ENCODE measurements around the gene DCAF11.

The DCAF11 gene

DNA sequence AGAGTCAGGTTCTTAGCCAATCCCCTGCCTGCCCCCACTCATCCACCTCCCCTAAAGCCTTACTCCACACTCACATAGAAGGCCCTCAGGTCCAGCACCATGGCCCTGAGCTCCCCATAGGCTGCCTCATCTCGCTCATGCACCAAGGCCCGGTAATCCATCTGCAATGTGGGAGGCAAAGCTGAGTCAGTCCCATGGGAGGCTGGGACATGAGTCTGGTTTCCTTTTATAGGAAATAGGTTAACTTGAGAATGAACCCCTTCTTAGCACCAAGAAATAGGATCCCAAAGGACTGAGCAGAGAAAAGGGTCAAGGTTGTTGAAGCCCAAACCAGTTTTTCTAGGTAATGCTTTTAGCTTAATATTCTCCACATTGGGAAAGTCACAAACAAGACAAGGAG is 28.9 kb downstream of the DCAF11 start:
- DNase-seq = no peak

DNA sequence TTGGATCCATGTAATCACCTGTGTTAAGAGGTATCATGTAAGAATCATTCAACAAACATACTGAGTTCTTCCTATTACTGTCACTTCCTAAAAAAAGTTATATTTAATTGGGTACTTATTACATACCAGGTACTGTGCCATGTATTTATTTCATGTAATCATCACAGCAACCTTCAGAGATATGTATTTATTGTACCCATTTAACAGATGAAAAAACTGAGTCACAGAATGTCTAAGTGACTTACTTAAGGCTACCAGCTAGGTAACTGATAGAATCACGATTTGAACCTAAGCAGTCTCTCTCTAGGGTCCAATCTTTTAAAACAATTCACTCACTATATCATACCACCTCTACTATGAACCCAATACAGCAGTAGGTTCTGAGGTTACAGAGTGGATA is 29.9 kb downstream of the DCAF11 start:
- DNase-seq = no peak

DNA sequence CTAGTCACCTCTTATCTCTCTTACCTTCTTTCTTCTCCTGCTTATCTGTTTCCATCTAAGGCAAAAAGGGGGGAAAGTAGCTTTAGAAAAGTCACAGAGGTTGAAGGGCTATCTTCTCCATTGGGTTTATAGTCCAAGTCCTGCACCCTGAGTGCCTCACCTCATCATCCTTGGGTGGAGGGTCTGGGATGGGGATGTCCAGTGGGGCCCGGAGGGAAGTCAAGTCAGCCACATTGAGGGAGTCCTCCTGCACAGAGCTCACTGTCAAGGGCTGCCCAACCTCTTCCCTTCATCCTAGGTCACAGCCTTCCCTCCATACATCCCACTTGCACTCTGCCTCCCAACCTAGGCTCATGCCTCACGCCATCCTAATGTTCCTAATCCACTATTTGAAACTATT is 30.6 kb downstream of the DCAF11 start:
- DNase-seq = no peak

DNA sequence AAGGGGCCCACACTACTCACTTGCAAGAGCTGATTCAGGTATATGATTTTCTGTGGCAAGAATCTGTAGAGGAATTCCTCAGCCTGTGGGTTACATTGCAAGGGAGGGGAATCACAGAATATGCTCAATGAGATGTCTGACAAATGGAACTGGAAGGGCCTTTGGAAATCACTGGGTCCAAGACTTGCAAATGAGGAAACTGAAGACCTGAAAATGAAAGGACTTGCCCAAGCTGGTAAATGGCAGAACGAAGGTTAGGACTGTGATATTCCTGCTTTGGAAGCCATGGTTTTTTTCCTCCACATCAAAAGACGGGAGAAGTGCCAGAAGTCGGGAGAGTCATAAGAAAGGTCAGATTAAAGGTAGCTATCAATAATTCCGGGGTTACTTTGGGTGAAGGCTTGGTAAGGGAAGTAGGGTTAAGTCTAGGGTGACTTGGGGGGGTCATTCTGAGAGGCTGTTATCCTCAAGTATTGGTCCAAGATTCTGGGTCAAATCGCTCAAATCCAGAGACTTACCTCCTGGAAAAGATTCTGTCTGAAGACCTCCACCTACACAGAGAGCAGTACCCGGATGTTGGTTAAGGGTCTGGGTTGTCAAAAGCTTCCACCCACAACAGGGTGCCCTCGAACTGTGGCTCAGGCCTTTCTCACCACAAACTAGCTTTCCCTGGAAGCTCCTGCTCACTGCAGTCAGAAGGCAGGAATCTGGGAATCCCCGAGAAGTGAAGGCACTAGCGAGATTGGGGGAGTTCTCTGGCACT is 31.3 kb downstream of the DCAF11 start:
- no peak for DNase-seq

DNA sequence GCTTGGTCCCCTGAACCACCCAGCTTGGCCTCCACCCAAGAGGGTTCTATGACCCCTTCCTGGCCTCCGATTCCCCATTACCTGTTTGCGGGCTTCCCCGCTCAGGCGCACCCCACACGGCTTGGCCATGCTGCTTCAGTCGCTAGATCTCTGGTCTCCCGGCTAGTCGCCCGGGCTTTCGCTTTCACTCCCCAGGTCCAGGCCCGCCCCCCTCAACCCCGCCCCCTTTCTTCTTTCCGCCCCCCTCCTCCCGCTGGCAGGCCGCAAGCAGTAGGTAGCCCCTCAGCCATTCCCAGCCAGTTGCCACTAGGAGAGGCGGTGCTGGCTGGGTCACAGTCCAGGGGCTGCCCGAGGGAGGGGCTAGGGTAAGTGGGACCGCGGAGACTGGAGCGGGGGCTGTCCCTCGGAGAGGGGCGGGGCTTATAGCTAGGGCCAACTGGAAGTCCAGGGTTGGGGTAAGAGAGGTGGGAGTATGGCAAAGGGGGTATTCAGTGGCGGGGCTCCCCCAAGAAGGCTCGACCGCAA is 31.9 kb downstream of the DCAF11 start, which contains the start of gene PSME2:
Gene PSME2, minus strand, starts transcription at position 158 of the 525 bp plus-strand sequence. Its CDS starts 29 bp downstream, at position 129.
- DNase-seq = peak; percentile 94

DNA sequence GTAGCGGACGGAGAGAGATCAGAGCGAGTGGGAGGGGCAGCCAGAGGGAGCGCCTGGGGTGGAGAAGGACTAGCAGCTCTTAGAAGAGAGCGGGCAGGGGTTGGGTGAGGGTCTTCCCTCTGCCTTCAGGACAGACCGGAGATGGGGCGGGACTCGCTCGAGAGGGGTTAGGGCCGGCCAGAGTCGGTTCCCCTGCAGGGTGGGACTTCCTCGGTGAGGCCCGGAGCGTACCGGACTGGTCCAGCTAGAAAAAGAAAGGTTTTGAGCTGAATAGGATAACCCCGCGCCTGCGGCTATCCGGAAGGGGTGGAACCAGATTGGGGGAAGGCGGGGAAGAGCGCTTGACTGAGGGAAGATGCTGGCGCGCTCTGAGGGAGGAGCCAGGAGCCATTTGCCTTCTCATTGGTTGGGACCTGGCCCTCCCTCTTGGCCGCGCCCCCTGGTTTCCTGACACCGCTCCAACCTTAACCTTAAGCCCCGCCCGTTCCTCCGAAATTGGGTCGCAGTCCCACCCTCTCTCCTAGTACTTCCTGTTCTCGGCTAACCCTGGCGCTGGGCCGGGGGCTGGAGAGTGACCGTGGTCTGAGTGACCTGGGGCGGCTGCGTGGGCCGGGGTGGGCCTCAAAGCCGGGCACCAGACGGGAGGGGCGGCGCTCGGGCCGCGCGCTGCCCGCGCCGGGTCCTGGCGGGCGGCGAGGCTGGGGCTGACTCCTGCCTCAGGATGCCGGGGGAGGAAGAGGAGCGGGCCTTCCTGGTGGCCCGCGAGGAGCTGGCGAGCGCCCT is 32.6 kb downstream of the DCAF11 start, which contains the start of gene RNF31:
Gene RNF31, plus strand, starts transcription at position 521 of the 783 bp plus-strand sequence. Its CDS starts 201 bp downstream, at position 722.
- DNase-seq = peak; percentile 98

DNA sequence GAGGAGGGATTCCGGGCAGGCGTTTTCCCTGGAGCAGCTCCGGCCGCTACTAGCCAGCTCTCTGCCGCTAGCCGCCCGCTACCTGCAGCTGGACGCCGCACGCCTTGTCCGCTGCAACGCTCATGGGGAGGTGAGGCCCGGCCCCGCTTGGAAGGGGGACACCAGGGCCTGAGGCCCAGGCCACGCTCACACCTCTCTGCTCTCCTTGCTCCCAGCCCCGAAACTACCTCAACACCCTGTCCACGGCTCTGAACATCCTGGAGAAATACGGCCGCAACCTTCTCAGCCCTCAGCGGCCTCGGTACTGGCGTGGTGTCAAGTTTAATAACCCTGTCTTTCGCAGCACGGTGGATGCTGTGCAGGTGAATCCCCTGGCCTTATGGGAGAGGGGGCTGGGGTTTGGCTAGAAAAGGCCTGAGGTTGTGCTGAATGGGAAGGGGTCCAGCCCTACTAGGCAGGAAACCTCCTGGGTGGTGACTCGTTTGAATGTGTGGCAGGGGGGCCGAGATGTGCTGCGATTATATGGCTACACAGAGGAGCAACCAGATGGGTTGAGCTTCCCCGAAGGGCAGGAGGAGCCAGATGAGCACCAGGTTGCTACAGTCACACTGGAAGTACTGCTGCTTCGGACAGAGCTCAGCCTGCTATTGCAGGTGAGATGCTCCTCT is 33.3 kb downstream of the DCAF11 start:
- DNase-seq = no peak

DNA sequence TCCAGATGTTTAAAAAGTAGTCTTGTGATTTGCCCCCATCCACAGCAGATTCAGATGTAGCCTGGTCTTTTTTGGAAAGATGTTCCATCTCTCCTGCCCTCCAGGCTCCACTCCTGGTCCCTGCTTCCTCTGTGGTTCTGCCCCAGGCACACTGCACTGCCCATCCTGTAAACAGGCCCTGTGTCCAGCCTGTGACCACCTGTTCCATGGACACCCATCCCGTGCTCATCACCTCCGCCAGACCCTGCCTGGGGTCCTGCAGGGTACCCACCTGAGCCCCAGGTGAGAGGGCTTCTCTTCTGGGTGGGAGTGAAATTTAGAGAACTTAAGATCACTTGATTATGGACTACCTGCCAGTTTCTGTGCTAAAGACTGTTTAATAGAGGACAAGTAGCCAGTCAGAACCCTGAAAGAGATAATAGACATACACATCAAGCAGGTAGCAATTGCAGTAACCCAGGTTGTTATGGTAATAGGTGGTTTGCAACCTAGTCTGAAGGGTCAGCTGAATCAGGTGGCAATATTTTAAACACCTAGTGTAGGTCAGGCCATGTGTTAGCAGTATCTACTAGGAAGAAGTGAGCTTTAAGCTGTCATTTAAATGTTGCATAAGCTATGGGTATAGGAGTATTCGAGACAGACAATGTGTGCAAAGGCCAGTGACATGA is 34.9 kb downstream of the DCAF11 start:
- no peak for DNase-seq

DNA sequence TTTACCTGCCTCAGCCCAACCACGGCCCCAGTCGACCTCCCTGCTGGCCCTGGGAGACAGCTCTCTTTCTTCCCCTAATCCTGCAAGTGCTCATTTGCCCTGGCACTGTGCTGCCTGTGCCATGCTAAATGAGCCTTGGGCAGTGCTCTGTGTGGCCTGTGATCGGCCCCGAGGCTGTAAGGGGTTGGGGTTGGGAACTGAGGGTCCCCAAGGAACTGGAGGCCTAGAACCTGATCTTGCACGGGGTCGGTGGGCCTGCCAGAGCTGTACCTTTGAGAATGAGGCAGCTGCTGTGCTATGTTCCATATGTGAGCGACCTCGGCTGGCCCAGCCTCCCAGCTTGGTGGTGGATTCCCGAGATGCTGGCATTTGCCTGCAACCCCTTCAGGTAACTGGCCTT is 35.5 kb downstream of the DCAF11 start:
- DNase-seq = no peak

DNA sequence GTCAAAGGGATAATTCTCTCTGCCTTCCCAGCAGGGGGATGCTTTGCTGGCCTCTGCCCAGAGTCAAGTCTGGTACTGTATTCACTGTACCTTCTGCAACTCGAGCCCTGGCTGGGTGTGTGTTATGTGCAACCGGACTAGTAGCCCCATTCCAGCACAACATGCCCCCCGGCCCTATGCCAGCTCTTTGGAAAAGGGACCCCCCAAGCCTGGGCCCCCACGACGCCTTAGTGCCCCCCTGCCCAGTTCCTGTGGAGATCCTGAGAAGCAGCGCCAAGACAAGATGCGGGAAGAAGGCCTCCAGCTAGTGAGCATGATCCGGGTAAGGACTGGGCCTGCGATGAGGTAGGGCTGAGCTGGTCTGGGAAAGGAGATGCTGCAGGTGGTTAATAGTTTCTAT is 36.0 kb downstream of the DCAF11 start:
- DNase-seq = no peak

DNA sequence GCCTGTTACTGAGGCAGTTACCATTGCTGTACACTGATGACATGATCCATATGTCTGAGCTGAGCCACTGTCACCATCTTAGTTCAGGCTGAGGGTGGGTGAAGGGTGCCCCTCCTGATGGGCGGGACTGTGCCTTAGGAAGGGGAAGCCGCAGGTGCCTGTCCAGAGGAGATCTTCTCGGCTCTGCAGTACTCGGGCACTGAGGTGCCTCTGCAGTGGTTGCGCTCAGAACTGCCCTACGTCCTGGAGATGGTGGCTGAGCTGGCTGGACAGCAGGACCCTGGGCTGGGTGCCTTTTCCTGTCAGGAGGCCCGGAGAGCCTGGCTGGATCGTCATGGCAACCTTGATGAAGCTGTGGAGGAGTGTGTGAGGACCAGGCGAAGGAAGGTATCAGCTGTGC is 36.4 kb downstream of the DCAF11 start:
- no peak for DNase-seq

DNA sequence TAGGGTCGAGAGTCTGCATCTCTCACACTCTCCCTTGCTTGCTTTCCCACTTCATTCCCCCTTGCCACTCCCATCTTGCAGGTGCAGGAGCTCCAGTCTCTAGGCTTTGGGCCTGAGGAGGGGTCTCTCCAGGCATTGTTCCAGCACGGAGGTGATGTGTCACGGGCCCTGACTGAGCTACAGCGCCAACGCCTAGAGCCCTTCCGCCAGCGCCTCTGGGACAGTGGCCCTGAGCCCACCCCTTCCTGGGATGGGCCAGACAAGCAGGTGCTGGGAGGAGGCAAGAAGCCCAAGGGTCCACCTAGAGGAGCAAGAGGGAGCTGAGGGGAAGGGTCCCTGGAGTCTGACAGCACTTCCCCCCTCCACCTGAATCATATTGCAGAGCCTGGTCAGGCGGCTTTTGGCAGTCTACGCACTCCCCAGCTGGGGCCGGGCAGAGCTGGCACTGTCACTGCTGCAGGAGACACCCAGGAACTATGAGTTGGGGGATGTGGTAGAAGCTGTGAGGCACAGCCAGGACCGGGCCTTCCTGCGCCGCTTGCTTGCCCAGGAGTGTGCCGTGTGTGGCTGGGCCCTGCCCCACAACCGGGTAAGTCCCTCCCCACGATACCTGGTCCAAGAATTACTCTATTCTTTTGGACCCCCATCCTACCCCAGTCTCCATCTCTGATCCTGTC is 37.0 kb downstream of the DCAF11 start:
- DNase-seq = no peak

DNA sequence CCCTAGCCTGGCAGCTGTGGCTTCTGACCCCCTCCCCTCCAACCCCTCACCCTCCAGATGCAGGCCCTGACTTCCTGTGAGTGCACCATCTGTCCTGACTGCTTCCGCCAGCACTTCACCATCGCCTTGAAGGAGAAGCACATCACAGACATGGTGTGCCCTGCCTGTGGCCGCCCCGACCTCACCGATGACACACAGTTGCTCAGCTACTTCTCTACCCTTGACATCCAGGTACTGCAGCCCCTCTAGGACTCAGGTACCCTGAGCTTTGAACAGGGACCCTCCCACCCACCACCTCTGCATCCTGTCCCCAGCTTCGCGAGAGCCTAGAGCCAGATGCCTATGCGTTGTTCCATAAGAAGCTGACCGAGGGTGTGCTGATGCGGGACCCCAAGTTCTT is 40.5 kb downstream of the DCAF11 start:
- DNase-seq = no peak

DNA sequence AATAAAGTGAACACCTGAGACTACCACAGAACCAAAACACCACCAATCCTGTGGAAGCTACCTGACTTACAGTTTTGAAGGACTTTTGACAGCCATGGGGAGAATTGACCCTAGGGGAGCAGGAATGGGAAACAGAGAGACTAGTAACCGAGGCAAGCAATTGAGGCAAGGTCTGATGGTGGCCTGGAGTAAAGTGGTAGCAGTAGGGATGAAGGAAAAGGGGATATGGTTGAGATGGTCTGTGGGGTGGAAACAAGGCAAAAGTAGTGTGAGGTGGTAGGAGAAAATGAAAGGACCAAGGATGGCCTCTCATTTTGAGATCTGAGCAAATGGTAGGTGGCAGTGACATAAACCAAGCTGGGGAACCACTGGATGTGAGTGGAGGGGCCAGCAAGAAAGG is 42.3 kb downstream of the DCAF11 start:
- no peak for DNase-seq

DNA sequence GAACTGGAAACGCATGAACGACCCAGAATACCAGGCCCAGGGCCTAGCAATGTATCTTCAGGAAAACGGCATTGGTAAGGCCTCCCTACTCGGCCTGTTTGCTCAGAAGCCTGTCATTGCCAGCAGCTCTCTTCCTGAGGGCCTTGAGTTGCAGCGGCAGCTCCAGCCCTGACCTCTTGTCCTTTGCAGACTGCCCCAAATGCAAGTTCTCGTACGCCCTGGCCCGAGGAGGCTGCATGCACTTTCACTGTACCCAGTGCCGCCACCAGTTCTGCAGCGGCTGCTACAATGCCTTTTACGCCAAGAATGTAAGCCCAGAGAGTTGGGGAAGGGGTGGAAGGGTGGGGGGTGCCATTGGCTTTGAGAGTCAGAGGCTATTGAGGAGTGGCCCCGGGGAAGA is 42.8 kb downstream of the DCAF11 start:
- no peak for DNase-seq

DNA sequence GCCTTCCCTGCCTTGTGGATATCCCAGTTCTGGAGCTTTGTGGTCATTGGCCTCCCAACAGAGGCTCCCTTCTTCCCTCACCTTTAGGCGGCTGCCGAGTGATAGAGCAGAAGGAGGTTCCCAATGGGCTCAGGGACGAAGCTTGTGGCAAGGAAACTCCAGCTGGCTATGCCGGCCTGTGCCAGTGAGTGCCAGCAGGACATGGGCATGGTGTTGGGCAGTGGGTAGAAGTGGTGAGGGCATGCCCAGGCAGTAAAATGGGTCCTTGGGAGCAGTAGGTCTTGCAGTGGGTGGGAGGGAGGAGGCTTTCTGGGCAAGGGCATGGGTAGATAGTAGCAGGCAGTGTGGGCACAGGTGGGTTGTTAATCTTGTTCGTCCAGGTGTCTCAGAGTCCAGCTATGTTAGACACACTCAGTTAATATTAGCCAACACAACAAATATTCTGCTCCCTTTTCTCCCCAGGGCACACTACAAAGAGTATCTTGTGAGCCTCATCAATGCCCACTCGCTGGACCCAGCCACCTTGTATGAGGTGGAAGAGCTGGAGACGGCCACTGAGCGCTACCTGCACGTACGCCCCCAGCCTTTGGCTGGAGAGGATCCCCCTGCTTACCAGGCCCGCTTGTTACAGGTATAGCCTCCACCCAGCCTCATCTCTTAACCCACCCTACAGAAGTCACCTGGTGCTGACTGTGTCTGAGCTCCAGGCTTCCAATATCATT is 45.4 kb downstream of the DCAF11 start:
- DNase-seq = no peak

DNA sequence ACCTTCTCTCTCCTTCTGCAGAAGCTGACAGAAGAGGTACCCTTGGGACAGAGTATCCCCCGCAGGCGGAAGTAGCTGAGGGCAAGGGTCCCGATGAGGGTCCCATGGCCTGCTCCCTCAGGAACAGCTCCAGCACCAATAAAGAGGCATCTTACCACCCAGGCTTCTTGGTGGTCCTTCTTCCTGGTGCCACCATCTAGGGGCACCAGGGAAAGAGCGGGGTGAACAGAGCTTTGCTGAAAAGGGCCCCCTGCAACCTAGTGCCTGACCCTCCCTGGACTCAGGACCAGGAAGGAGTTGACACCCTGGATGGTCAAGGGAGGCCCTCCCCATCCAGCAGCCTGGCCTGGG is 45.9 kb downstream of the DCAF11 start:
- no peak for DNase-seq

DNA sequence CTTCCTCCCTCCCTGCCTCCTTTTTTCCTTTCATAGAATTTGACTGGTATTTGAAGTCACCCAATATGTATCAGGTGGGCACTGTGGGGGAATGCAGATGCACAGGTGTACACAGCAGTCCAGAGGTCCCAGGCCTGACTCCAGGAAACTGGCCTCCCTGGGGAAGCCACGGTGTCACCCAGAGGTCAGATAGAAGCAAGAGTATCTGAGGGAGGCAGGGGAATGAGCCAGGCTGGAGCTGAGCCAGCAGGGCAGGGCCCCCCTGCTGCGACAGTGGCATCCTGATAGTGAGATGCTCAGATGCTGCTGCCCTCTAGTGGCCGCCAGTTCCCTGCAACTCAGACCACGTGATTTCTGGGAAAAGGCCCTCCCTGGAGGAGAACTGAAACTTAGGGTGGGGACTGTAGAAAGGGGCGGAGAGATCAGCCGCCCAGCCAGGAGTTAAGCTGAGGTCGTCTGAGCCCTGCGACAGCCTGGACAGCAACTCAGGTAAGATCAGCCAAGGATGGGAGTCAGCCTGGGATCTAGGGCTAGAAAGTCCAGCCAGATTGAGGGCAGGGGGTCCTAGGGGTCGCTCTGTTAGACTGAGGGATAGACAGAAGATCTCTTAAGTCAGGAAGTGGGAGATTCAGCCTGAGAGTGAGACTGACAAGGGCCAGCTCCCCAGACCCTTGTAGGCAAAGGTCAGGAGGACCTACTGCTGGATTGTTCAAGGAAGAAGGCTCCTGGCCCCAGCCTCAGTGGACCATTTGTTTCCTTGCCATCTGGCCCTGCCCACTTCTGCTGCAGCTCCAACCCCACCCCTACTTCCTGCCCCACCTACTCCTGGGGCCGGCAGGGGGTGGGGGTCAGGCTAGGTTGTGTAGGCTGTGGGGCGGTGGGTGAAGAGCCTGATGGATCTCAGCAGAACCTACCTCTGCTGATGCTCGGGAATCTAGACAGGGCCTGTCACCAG is 46.5 kb downstream of the DCAF11 start, which contains the start of gene IRF9:
Gene IRF9, plus strand, starts transcription at position 416 of the 955 bp plus-strand sequence. CDS start 880 bp downstream, outside the sequence.
- DNase-seq = peak; percentile 97

DNA sequence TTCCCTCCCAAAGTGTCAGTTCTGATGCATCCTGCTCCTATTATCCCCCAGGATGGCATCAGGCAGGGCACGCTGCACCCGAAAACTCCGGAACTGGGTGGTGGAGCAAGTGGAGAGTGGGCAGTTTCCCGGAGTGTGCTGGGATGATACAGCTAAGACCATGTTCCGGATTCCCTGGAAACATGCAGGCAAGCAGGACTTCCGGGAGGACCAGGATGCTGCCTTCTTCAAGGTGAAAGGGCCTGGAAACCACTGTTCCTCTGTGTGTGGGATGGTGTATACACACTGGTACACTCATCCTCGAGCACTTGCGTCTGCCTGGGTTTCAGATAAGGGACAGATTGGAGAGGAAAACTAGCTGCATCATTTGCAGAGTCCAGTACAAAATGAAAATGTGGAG is 47.5 kb downstream of the DCAF11 start:
- DNase-seq = peak; percentile 37

DNA sequence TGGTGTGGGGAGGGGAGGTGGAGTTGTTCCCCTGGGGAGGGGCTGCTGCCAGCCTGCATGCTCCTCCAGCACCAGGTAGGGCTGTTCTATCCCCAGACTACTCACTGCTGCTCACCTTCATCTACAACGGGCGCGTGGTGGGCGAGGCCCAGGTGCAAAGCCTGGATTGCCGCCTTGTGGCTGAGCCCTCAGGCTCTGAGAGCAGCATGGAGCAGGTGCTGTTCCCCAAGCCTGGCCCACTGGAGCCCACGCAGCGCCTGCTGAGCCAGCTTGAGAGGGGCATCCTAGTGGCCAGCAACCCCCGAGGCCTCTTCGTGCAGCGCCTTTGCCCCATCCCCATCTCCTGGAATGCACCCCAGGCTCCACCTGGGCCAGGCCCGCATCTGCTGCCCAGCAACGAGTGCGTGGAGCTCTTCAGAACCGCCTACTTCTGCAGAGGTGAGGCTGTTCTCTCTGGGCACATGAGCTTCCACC is 50.0 kb downstream of the DCAF11 start:
- no peak for DNase-seq

Measured in stimulated activated CD4-positive, alpha-beta T cell treated with anti-CD3 and anti-CD28 coated beads, Interleukin-1b, Interleukin-23, amount 100 ng/mL, for 48 hours (primary cell).